Neural cell (in vitro differentiated cells): ENCODE results near the gene PECR. TPM values are rescaled to one million over a fixed set of nuclear protein-coding genes. Genes with fewer than 3 reads are reported as not detected.
A peak's percentile ranks its signal among the peaks of the same experiment; 100 is the strongest.

Experiments used
- H2AFZ ChIP-seq: fragments of 200-600, 300-800 bp; sonication (generic), shearing (Covaris generic); 2 replicates; pipeline ENCODE4 v1.6.0; 2014; ENCODE audit warnings: low read depth, mild to moderate bottlenecking, antibody characterized with exemption, low read length, moderate library complexity
- H3F3A ChIP-seq: fragments of 200-600 bp; shearing (Covaris generic); 2 replicates; pipeline ENCODE4 v1.6.1; 2016; ENCODE audit warnings: mild to moderate bottlenecking, moderate library complexity, mixed read lengths, antibody characterized with exemption, low read length; ENCODE audit not compliant: insufficient read depth, poor library complexity, severe bottlenecking
- H3K27ac ChIP-seq: fragments of 200-600, 300-800 bp; sonication (generic), shearing (Covaris generic); 2 replicates; pipeline ENCODE4 v1.5.1; 2014; ENCODE audit warnings: mild to moderate bottlenecking, low read length, moderate library complexity
- H3K27me3 ChIP-seq: fragments of 300-800, 200-600 bp; sonication (generic), shearing (Covaris generic); 2 replicates; pipeline ENCODE4 v1.6.0; 2014; ENCODE audit warnings: mild to moderate bottlenecking, low read depth, low read length, moderate library complexity; ENCODE audit not compliant: insufficient read depth
- H3K36me3 ChIP-seq: fragments of 300-800, 200-600 bp; sonication (generic), shearing (Covaris generic); 2 replicates; pipeline ENCODE4 v1.5.1; 2014; ENCODE audit warnings: mild to moderate bottlenecking, antibody characterized with exemption, low read length, moderate library complexity; ENCODE audit not compliant: insufficient read depth
- H3K4me2 ChIP-seq: fragments of 300-800, 200-600 bp; sonication (generic), shearing (Covaris generic); 2 replicates; pipeline ENCODE4 v1.6.0; 2014; ENCODE audit warnings: mild to moderate bottlenecking, low read length
- H3K4me3 ChIP-seq: fragments of 300-800, 200-600 bp; sonication (generic), shearing (Covaris generic); 2 replicates; pipeline ENCODE4 v1.5.1; 2014; ENCODE audit warnings: mild to moderate bottlenecking, low read length, moderate library complexity
- H3K79me2 ChIP-seq: fragments of 200-600 bp; shearing (Covaris generic); replicated peaks from 2 replicates; pipeline ENCODE4 v1.6.0; 2014; ENCODE audit warnings: mild to moderate bottlenecking, low read length, moderate library complexity; ENCODE audit not compliant: insufficient read depth
- H3K9ac ChIP-seq: fragments of 300-800, 200-600 bp; sonication (generic), shearing (Covaris generic); 2 replicates; pipeline ENCODE4 v1.6.1; 2016; ENCODE audit warnings: mild to moderate bottlenecking, low read length, mixed read lengths
- H3K9me2 ChIP-seq: fragments of 200-600 bp; shearing (Covaris generic); 2 replicates; pipeline ENCODE4 v1.6.1; 2016; ENCODE audit warnings: mild to moderate bottlenecking, low read length, mixed read lengths; ENCODE audit not compliant: insufficient read depth
- H3K9me3 ChIP-seq: fragments of 200-600, 300-800 bp; sonication (generic), shearing (Covaris generic); 2 replicates; pipeline ENCODE4 v1.6.1; 2016; ENCODE audit warnings: mild to moderate bottlenecking, mixed run types, low read length, moderate library complexity, mixed read lengths
- H4K20me1 ChIP-seq: fragments of 200-600 bp; shearing (Covaris generic); 2 replicates; pipeline ENCODE4 v1.6.1; 2016; ENCODE audit warnings: mild to moderate bottlenecking, mixed run types; ENCODE audit not compliant: insufficient read depth
- EP300 ChIP-seq: fragments of 450-650 bp; conservative IDR thresholded peaks from 2 replicates; pipeline ENCODE4 v1.6.1; 2014; ENCODE audit warnings: antibody characterized with exemption, mild to moderate bottlenecking, moderate library complexity; ENCODE audit not compliant: poor library complexity, severe bottlenecking
- EZH2 ChIP-seq: fragments of 200-600, 300-800 bp; shearing (Covaris generic), sonication (generic); IDR thresholded peaks from 2 replicates; pipeline ENCODE4 v1.6.1; 2014; ENCODE audit warnings: antibody characterized with exemption, low read length, borderline replicate concordance, mild to moderate bottlenecking; ENCODE audit not compliant: insufficient read depth, poor library complexity, severe bottlenecking
- MXI1 ChIP-seq: fragments of 450-650 bp; conservative IDR thresholded peaks from 2 replicates; pipeline ENCODE4 v1.6.1; 2014; ENCODE audit warnings: antibody characterized with exemption, mild to moderate bottlenecking; ENCODE audit not compliant: poor library complexity, severe bottlenecking
- POLR2AphosphoS5 ChIP-seq: IDR thresholded peaks from 2 replicates; pipeline ENCODE4 v1.6.1; 2012
- RAD21 ChIP-seq: fragments of 450-650 bp; conservative IDR thresholded peaks from 2 replicates; pipeline ENCODE4 v1.6.1; 2014; ENCODE audit warnings: antibody characterized with exemption, mild to moderate bottlenecking, moderate library complexity
- SMC3 ChIP-seq: fragments of 450-650 bp; conservative IDR thresholded peaks from 2 replicates; pipeline ENCODE4 v1.6.1; 2014; ENCODE audit warnings: antibody characterized with exemption, mild to moderate bottlenecking, moderate library complexity; ENCODE audit not compliant: poor library complexity
- TAF1 ChIP-seq: IDR thresholded peaks from 2 replicates; pipeline ENCODE4 v1.6.1; 2012; ENCODE audit warnings: low read depth
- polyA plus RNA-seq: library from polyadenylated mRNA; depleted of rRNA; stranded (reverse); fragments of >200 nt; gene quantifications from 2 replicates; pipeline ENCODE4 v1.2.3, GENCODE V29; 2014
- TF ChIP-seq, protein P1 (sequence below): IDR thresholded peaks from 2 replicates; pipeline ENCODE4 v1.6.1; 2012; ENCODE audit warnings: borderline replicate concordance
- TF ChIP-seq, protein P2 (sequence below): fragments of 450-650 bp; IDR thresholded peaks from 2 replicates; pipeline ENCODE4 v1.5.1; 2014; ENCODE audit warnings: antibody characterized with exemption, mild to moderate bottlenecking, moderate library complexity; ENCODE audit not compliant: poor library complexity, severe bottlenecking

PECR gene
- polyA plus RNA-seq, 1 donor from 2014 or later = 22.1 TPM

DNA sequence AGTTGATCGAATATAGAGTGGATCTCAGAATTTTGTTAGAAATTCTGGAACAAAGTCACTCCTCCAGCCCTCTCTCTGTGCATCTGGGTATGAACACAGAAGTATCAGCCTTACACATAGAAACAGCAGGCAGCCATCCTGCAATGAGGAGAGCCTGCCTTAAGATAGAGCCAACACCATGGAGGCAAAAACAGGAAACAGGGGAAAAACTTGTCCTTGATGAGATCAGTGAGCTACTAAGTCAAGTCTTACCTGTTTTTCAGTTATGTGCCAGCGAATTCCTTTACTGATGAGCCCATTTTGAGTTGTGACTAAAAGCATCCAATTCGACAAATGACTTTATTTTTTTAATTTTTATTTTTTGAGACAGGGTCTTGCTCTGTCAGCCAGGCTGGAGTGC lies 41.7 kb downstream of the PECR start:
- H3F3A ChIP-seq = no peaks in the 10 kb centered on the region
- no peaks in the 10 kb centered on the region for H4K20me1 ChIP-seq
- no peaks in the 10 kb centered on the region for H3K9me3 ChIP-seq
- no peaks in the 10 kb centered on the region for H3K79me2 ChIP-seq
- no peaks in the 10 kb centered on the region for H3K9me2 ChIP-seq
- H3K4me3 ChIP-seq = no peak overlapping the region
- H3K9ac ChIP-seq = no peak overlapping the region
- TF ChIP-seq RAD21 (no peak), EP300 (no peak), MXI1 (no peak), TAF1 (no peak), EZH2 (no peak)
- TF ChIP-seq, protein P1, sequence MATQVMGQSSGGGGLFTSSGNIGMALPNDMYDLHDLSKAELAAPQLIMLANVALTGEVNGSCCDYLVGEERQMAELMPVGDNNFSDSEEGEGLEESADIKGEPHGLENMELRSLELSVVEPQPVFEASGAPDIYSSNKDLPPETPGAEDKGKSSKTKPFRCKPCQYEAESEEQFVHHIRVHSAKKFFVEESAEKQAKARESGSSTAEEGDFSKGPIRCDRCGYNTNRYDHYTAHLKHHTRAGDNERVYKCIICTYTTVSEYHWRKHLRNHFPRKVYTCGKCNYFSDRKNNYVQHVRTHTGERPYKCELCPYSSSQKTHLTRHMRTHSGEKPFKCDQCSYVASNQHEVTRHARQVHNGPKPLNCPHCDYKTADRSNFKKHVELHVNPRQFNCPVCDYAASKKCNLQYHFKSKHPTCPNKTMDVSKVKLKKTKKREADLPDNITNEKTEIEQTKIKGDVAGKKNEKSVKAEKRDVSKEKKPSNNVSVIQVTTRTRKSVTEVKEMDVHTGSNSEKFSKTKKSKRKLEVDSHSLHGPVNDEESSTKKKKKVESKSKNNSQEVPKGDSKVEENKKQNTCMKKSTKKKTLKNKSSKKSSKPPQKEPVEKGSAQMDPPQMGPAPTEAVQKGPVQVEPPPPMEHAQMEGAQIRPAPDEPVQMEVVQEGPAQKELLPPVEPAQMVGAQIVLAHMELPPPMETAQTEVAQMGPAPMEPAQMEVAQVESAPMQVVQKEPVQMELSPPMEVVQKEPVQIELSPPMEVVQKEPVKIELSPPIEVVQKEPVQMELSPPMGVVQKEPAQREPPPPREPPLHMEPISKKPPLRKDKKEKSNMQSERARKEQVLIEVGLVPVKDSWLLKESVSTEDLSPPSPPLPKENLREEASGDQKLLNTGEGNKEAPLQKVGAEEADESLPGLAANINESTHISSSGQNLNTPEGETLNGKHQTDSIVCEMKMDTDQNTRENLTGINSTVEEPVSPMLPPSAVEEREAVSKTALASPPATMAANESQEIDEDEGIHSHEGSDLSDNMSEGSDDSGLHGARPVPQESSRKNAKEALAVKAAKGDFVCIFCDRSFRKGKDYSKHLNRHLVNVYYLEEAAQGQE = no peak
- H3K27me3 ChIP-seq = no peaks in the 10 kb centered on the region
- H3K27ac ChIP-seq = no peak overlapping the region
- H2AFZ ChIP-seq = no peak overlapping the region
- no peaks in the 10 kb centered on the region for H3K36me3 ChIP-seq
- no peak overlapping the region for H3K4me2 ChIP-seq

DNA sequence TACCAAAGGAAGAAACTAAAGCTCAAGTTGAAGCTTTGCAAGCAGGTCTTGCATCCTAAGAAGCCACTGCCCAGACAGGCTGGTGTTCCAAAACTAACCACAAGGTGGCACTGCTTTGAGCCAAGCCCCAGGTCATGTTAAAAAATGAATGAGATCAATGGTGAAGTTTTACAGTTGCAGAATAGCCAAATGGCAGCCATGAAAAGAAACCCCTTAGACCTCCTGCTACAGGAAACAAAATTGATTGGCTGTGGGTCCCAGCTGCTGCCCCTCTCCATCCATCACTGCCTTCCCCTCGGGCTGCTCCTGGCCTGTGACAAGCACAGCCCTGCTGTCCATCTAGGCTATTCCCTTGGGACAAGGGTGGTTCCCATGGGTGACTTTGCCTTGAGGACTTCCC lies 47.5 kb downstream of the PECR start:
- Histone ChIP-seq H3K9me3 (no peaks in the 10 kb centered on the region), H2AFZ (no peak overlapping the region), H4K20me1 (no peaks in the 10 kb centered on the region), H3K36me3 (peaks cover 10% of the 10 kb centered on the region), H3K27me3 (no peaks in the 10 kb centered on the region), H3K79me2 (no peaks in the 10 kb centered on the region), H3F3A (no peaks in the 10 kb centered on the region), H3K4me2 (no peak overlapping the region), H3K4me3 (no peak overlapping the region), H3K27ac (no peak overlapping the region), H3K9ac (no peak overlapping the region), H3K9me2 (no peaks in the 10 kb centered on the region)
- peak; percentile 37 for TF ChIP-seq RAD21
- TF ChIP-seq SMC3 = peak; percentile 61
- TF ChIP-seq, protein P2, sequence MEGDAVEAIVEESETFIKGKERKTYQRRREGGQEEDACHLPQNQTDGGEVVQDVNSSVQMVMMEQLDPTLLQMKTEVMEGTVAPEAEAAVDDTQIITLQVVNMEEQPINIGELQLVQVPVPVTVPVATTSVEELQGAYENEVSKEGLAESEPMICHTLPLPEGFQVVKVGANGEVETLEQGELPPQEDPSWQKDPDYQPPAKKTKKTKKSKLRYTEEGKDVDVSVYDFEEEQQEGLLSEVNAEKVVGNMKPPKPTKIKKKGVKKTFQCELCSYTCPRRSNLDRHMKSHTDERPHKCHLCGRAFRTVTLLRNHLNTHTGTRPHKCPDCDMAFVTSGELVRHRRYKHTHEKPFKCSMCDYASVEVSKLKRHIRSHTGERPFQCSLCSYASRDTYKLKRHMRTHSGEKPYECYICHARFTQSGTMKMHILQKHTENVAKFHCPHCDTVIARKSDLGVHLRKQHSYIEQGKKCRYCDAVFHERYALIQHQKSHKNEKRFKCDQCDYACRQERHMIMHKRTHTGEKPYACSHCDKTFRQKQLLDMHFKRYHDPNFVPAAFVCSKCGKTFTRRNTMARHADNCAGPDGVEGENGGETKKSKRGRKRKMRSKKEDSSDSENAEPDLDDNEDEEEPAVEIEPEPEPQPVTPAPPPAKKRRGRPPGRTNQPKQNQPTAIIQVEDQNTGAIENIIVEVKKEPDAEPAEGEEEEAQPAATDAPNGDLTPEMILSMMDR = peak; percentile 71
- no peak for TF ChIP-seq EZH2

DNA sequence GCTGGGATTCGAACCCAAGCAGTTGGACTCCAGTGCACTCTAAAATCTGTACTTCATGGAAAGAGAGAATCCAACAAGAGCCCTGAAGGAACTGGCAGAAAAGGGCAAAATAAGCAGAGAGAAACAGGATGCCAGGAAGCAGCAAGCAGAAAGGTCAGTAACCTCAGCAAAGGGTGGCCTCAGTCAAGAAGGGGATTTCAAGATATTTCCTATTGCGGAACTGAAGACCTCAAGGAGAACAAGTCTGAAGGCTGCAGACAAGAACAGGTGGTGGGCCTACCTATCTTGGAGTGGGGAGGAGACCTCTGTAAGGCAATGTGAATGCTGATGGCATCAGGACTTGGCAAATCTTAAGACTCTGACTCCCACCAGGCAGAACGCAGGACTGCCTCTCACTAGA lies 48.2 kb downstream of the PECR start:
- H3K27me3 ChIP-seq = no peaks in the 10 kb centered on the region
- no peaks in the 10 kb centered on the region for H3K79me2 ChIP-seq
- no peak overlapping the region for H3K4me3 ChIP-seq
- no peaks in the 10 kb centered on the region for H3F3A ChIP-seq
- no peak overlapping the region for H2AFZ ChIP-seq
- H3K27ac ChIP-seq = no peak overlapping the region
- H3K9me2 ChIP-seq = no peaks in the 10 kb centered on the region
- no peaks in the 10 kb centered on the region for H3K9me3 ChIP-seq
- no peak overlapping the region for H3K9ac ChIP-seq
- peaks cover 10% of the 10 kb centered on the region for H3K36me3 ChIP-seq
- TF ChIP-seq EP300 (no peak), RAD21 (no peak), EZH2 (no peak), POLR2AphosphoS5 (no peak), SMC3 (no peak), TAF1 (no peak), MXI1 (no peak)
- TF ChIP-seq, protein P1 = no peak
- TF ChIP-seq, protein P2 = no peak
- no peaks in the 10 kb centered on the region for H4K20me1 ChIP-seq
- no peak overlapping the region for H3K4me2 ChIP-seq
